Esophagus muscularis mucosa (tissue), 3 donors: ENCODE results near the gene TERT.

Experiments
- POLR2A ChIP-seq: fragments of 450-650 bp; IDR thresholded peaks from one replicate; pipeline ENCODE4 v1.6.1; 2017; ENCODE audit warnings: antibody characterized with exemption, moderate library complexity, mild to moderate bottlenecking, low read depth
- TF ChIP-seq, protein P1 (sequence below), 3 experiments: fragments of 200-600 bp in 2 of 3; fragments of 450-650 bp in 1 of 3; sonication (generic) in 2 of 3; IDR thresholded peaks; one replicate each; pipeline ENCODE4 v1.5.1; 2017 to 2019; ENCODE audit warnings: antibody characterized with exemption in 3 of 3, mild to moderate bottlenecking in 2 of 3, moderate library complexity in 1 of 3

DNA sequence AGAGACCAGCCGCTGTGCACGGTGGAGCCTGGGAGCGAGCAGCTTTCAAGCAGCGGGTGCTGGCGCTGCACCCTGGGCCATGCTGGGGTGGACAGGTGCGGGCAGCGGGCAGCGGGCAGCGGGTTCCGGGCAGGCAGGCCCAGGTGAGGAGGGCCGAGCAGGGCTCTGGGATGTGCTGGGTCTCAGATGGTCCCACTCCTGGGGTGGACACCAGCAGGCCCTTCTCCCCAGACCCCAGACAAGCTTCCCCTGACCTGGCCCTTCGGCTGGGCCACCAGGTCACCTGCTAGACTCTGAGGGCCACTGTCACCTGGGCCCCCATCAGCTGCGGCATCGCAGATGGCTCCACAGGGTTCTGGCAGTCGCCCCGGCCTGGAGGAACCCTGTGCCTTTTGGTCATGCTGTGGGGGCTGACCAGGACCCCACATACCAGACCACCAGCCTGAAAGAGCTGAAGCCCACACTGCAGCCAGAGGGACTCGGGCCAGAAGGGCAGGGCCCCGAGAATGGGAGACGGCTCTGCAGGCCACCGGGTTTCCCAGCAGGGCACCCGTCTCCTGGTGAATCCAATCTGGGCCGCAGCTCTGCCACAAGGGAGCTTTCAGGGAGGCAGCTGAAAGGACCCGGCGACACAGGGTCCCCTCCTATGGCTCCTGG is 91.4 kb downstream of the TERT start:
- TF ChIP-seq, protein P1, sequence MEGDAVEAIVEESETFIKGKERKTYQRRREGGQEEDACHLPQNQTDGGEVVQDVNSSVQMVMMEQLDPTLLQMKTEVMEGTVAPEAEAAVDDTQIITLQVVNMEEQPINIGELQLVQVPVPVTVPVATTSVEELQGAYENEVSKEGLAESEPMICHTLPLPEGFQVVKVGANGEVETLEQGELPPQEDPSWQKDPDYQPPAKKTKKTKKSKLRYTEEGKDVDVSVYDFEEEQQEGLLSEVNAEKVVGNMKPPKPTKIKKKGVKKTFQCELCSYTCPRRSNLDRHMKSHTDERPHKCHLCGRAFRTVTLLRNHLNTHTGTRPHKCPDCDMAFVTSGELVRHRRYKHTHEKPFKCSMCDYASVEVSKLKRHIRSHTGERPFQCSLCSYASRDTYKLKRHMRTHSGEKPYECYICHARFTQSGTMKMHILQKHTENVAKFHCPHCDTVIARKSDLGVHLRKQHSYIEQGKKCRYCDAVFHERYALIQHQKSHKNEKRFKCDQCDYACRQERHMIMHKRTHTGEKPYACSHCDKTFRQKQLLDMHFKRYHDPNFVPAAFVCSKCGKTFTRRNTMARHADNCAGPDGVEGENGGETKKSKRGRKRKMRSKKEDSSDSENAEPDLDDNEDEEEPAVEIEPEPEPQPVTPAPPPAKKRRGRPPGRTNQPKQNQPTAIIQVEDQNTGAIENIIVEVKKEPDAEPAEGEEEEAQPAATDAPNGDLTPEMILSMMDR (IDR thresholded peaks at IDR 0.05), result no peak
- no peak for TF ChIP-seq POLR2A
